DLD1 (cell line): ENCODE data around the gene C21orf58.
"Not testable (repeated sequence)": the region's sequence is repeated elsewhere in the genome, so short reads cannot be mapped to it uniquely, and the experiment has no call there.

Experiments
- in situ Hi-C: cut with HindIII; loops from 2 replicates; pipeline ENCODE4 v1.10.0; 2017; ENCODE audit warnings: low sequenced_read_pairs

The C21orf58 gene

DNA sequence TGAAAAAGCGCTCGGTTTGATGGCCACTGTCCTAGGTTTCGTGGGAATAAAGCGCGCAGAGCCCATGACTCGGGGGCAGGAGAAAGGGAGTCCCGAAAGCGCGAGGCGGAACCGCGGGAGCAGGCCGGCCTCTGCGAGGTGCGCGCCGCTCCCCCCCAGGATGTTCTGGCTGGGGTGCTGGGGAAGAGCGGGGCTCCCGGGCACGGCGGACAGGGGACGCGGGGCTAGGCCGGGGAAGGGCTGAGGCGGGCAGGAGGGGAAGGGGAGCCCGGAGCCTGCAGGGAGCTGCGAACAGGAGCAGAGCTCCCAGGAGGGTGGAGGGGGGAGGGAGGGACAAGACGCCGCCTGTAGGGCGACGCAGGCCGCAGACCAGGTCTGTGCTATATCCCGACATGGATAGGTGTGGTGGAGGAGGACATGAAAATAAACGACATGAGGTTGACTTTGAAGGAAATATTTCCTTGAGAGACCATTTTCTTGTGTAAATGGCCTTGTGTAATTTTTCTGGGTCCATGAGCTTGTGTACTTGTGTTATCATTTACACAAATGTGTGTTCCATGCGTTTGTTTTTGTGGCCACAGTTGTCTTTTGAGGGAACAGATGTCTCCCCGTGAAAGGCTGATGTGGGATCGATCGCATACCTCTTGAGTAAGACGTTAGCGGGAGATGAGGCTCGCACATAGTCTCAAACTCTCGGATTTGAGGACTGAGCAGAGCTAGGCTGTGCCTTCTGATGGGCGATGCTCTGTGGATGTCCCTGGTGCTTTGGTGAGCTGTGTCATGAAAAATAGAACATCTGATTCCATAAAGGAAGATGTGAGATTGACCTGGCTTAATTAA is 1.6 kb upstream of the C21orf58 start:
- in situ Hi-C loops = no loop called here

GRCh38 chr21:46324390-46325072 is 861 bp upstream of the C21orf58 start:
- in situ Hi-C loops = no loop called here

DNA sequence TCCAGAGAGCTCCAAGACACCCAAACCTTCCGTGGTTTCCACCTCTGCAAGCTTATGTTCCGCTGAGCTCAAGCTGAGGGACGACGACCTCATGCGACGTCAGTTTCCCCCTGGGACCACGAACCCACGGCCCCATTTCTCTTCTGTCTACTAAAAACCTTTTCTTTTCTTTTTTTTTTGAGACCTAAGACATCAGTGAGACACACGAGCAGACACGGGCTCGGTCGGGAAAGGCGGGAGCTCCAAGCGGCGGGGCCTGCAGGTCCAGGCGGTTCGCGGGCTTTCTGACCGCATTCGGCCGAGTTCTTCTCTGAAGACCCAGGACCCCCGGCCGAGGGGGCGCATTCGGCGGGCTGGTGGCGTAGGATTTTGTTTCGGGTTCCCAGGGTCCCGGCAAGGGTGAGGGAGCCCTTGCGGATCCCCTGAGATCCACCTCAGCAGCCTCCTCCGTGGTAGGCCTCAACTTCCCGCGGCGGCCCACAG is 402 bp downstream of the C21orf58 start:
- in situ Hi-C loops = no loop called here

DNA sequence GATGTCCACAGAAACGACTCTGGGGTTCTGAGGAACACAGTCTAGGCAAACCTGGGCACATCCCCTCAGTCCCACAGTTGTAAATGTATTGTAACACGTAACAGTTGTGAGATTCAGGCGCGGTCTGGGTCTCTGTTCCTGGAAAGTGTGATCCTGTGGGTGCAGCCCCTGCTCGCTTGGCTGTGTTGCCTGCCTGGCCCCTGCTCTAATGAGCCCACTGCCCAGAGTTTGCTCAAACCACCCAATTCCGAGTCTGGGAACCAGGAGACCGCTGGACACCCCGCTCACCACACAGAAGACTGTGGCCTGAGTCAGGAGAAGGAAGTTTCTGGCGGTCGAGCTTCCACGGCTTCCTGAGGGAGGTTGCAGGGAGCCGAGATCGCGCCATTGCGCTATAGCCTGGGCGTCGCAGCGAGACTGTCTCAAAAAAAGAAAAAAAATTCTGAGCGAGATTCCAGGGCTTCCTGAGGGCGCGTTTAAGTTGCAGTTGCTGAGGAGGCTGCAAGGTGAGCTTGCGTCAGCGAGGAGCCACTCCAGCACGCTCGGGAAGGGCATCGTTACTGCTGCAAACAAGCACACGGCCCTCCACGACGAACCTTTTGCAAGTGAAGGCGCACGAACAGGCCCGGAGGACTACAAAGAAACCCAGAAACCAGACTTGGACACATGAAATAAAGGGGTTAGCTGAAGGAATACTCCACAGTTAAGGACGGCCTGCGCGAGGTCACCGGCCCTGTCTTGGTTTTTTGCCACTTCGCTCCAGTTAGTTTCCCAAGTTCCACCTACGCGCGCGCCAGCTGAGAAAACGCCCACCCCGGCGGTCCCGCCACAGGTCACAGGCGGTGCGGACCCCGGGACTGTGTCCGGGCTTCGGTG is 1.1 kb downstream of the C21orf58 start:
- in situ Hi-C loops = no loop called here

DNA sequence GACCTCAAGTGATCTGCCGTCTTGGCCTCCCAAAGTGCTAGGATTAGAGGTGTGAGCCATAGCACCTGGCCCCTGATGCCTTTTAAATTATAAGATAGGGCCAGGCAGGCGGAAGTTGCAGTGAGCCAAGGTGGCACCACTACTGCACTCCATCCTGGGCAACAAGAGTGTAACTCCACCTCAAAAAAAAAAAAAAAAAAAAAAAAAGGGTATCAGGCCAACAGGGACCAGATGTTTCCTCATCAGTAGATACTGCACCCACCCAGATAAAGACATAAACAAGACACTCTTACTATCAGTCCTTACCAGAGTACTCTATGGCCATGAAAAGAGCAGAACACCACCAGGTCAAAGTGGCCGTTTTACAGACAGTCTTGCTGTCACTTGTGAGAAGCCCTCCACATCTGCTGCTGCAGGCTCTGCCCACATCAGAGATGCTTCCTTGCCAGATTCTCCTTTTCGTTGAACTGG is 3.3 kb downstream of the C21orf58 start:
- in situ Hi-C loops = no loop called here

DNA sequence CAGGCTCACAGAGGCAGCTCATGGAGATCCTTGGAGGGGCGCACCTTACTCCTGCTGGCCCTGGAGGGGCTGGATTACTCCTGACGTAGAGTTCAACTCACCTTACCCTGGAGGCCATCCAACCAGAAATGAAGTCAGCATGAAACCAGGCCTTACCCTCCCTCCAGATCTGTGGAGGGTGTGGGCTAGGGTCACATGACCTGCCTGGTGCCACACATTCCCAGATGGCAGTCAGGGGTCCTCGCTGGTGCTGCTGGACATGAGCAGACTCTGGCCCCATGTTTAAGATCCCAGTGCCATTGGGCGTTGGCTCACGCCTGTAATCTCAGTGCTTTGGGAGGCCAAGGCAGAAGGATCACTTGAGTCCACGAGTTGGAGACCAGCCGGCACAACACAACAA is 4.5 kb downstream of the C21orf58 start:
- in situ Hi-C loops = no loop called here

- in situ Hi-C loops = no loop called here
Observed at GRCh38 chr21:46318464-46318845, 5.2 kb downstream of the C21orf58 start.

GRCh38 chr21:46317710-46318463 is 5.8 kb downstream of the C21orf58 start:
- in situ Hi-C loops = no loop called here

DNA sequence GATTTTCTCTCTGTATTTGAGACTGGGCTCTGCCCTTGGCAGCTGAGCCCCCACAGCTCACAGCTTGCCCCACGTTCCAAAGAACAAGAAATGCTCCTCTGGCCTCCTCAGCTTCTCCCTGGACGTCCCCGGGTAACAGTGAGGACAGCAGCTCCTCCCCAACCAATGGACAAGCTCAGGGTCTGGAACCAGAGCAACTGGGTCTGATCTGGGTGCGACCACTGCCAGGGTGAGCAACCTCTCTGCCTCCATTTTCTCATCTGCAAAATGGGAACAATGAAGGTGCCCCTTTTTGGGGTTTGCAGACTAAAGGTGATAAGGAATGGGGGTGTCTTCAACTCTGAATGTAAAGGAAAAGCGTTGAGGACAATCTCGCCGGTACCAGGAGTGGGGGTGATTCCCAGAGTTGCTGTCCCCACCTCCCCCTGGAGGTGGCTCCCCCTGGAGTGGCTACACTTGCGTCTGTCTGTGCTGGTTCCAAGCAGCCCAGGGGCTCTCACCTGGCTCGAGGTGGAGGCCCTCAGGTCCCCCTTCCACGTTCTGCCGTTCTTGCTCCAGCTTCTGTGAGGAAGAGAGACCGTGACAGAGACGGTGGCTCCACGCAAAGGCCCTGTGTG is 6.9 kb downstream of the C21orf58 start:
- in situ Hi-C loops = no loop called here

DNA sequence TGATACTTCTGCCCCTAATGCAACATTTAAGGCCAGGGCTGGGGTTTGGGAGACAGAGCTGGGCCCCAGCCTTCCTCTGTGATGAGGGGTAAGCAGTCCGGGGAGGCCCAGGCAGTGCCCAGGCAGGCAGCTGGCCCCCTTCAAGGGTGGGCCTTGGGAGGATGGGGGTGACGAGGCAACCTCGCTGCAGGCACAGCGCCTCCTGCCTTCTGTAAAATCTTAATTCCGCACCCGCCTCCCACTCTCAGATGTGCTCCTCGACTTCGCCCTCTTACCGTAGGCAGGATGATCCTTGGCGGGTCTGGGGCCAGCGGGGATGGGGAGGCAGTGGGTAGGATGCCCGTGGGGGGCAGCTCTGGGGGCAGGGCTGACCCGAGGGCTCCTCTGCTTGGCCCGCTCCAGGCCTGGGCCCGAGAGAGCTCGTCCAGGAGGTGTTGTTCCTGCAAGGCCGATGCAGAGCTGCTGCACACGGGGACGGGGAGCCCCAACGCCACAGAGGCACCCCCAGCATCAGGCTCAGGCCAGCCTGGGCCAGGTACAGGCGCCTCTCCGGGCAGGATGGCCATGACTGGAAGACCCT is 9.1 kb downstream of the C21orf58 start:
- in situ Hi-C loops = no loop called here

- in situ Hi-C loops = no loop called here
Observed at GRCh38 chr21:46312949-46313348, 10.7 kb downstream of the C21orf58 start.

- in situ Hi-C loops = no loop called here
Observed at GRCh38 chr21:46311568-46311967, 12.1 kb downstream of the C21orf58 start.

DNA sequence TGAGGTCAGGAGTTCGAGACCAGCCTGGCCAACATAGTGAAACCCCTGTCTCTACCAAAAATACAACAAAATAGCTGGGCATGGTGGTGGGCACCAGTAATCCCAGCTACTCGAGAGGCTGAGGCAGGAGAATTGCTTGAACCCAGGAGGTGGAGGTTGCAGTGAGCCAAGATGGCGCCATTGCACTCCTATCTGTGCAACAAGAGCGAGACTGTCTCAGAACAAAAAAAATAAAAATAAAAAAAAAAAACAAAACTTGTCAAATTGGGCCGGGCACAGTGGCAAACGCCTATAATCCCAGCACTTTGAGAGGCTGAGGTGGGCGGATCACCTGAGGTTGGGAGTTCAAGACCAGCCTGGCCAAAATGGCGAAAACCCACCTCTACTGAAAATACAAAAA is 13.4 kb downstream of the C21orf58 start:
- in situ Hi-C loops = not testable (repeated sequence)

GRCh38 chr21:46308431-46308830 is 15.2 kb downstream of the C21orf58 start:
- in situ Hi-C loops = no loop called here

- in situ Hi-C loops = no loop called here
Observed at GRCh38 chr21:46307625-46308024, 16.0 kb downstream of the C21orf58 start.

DNA sequence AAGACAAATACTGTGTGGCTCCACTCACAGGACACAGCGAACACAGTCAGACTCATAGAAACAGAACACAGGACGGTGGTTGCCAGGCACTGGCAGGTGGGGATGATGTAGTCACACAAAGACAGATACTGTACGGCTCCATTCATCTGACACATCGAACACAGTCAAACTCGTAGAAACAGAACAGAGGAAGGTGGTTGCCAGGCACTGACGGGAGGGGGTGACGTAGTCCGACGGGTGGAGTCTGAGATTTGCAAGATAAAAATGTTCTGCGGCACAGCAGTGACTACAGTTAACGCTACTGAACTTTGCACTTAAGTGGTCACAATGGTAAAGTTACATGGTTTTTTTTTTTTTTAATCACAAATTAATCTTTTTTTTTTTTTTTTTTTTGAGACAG is 18.7 kb downstream of the C21orf58 start:
- in situ Hi-C loops = no loop called here

DNA sequence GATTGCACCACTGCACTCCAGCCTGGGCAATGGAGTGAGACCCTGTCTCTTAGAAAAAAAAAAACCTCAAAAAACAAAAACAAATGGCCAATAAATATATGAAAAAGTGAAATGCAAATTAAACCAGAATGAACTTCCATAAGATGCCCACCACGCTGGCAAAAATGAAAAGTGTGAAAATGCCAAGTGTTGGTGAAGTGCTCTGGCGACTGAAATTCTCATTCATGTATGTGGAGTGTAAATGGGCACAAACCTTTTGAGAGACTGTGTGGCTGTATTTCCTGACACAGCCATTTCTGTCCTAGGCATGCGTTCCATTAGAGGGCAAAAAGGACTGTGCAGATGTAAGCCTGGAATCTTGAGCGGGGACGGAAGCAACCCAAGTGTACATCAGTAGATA is 19.2 kb downstream of the C21orf58 start:
- in situ Hi-C loops = no loop called here

DNA sequence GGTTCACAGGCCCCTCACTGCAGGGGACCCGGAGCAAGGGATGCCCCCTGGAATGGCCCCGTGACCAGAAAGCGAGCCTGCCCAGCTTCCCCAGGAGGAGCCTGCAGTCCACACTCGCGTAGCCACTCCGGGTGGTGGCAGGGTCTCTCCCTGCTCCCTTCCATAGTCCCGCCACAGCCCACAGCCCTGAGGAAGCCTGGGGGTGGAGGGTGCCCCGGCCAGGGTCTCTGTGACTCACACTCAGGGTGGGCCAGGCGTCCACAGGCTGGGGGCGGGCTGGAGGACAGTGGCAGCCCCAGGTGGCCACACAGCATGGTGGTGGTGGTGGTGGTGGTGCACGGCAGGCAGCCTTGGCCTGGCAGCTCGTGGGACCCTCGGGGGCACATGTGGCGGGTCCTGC is 21.9 kb downstream of the C21orf58 start:
- in situ Hi-C loops = no loop called here

DNA sequence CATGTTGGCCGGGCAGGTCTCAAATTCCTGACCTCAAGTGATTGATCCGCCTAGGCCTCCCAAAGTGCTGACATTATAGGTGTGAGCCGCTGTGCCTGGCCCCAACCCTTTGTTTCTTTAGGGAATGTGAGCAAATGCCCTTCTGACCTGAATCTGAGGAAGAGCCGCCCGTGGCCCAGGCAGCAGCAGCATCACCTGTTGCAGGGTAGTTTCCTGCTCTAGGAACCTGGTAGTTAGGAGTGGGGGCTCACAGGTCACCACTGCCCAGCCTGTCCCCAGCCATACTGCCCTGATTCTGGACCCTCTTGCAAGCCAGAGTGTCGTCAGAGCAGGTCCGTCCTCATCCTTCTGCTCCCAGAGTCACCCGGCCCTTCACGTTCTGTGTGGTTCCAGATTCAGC is 24.5 kb downstream of the C21orf58 start:
- in situ Hi-C loops = no loop called here
